Osteocyte (in vitro differentiated cells): Measurements from ENCODE around the gene BCAR3. TPM values are rescaled to one million over a fixed set of nuclear protein-coding genes. Genes with fewer than 3 reads are reported as not detected.

Experiments
- DNase-seq: peaks from one replicate; pipeline ENCODE4 v3.0.0; 2021; ENCODE audit warnings: mixed read lengths; ENCODE audit not compliant: unreplicated experiment; ENCODE audit errors: extremely low spot score
- H3K27ac Mint-ChIP-seq: one replicate; pipeline ENCODE4 v1.8.0; 2021; ENCODE audit warnings: mild to moderate bottlenecking, mixed read lengths; ENCODE audit not compliant: unreplicated experiment
- H3K27me3 Mint-ChIP-seq: one replicate; pipeline ENCODE4 v1.8.0; 2021; ENCODE audit warnings: mixed read lengths; ENCODE audit not compliant: unreplicated experiment
- H3K36me3 Mint-ChIP-seq: one replicate; pipeline ENCODE4 v1.8.0; 2021; ENCODE audit warnings: mixed read lengths; ENCODE audit not compliant: unreplicated experiment
- H3K4me1 Mint-ChIP-seq: one replicate; pipeline ENCODE4 v1.8.0; 2021; ENCODE audit warnings: mixed read lengths; ENCODE audit not compliant: unreplicated experiment
- H3K4me3 Mint-ChIP-seq: one replicate; pipeline ENCODE4 v1.8.0; 2021; ENCODE audit warnings: mild to moderate bottlenecking, moderate library complexity, mixed read lengths; ENCODE audit not compliant: unreplicated experiment
- H3K9me3 Mint-ChIP-seq: one replicate; pipeline ENCODE4 v1.8.0; 2021; ENCODE audit warnings: mixed read lengths; ENCODE audit not compliant: unreplicated experiment
- CTCF ChIP-seq: fragments of 200-600 bp; sonication (generic); IDR thresholded peaks from 2 replicates; pipeline ENCODE4 v1.5.0; 2021; ENCODE audit warnings: antibody characterized with exemption, mild to moderate bottlenecking, moderate library complexity
- total RNA-seq: library from RNA; stranded (reverse); gene quantifications from 2 replicates; pipeline ENCODE4 v1.2.1, GENCODE V29; 2021

The BCAR3 gene
- total RNA-seq, 1 donor from 2014 or later: 8.8 TPM

- Mint-ChIP-seq H3K4me1 (peaks cover 57% of the 10 kb centered on the region), H3K27ac (peak overlapping the region; percentile 47)
Measured at GRCh38 chr1:93581917-93582850, 99.5 kb downstream of the BCAR3 start.

GRCh38 chr1:93579891-93580290 lies 101.7 kb downstream of the BCAR3 start:
- Mint-ChIP-seq H3K4me1 (peaks cover 71% of the 10 kb centered on the region), H3K27ac (peak overlapping the region; percentile 63), H3K9me3 (no peaks in the 10 kb centered on the region), H3K36me3 (peaks cover 13% of the 10 kb centered on the region), H3K4me3 (no peak overlapping the region), H3K27me3 (no peaks in the 10 kb centered on the region)
- TF ChIP-seq CTCF: no peak
- DNase-seq: no peak

More at GRCh38 chr1:93581917-93582850, 99.5 kb downstream of the BCAR3 start:
- Mint-ChIP-seq H3K4me3 (no peak overlapping the region), H3K36me3 (peaks cover 11% of the 10 kb centered on the region), H3K27me3 (no peaks in the 10 kb centered on the region), H3K9me3 (no peaks in the 10 kb centered on the region)
- DNase-seq: no peak
- TF ChIP-seq CTCF: no peak

- peaks cover 12% of the 10 kb centered on the region for H3K36me3 Mint-ChIP-seq
- H3K4me1 Mint-ChIP-seq: peaks cover 71% of the 10 kb centered on the region
- H3K27ac Mint-ChIP-seq: no peak overlapping the region
Measured at GRCh38 chr1:93578911-93579825, 102.5 kb downstream of the BCAR3 start.

GRCh38 chr1:93578433-93578830 lies 103.2 kb downstream of the BCAR3 start:
- no peak overlapping the region for H3K4me3 Mint-ChIP-seq
- no peak for TF ChIP-seq CTCF
- DNase-seq: no peak
- H3K27me3 Mint-ChIP-seq: no peaks in the 10 kb centered on the region
- peaks cover 12% of the 10 kb centered on the region for H3K36me3 Mint-ChIP-seq
- H3K4me1 Mint-ChIP-seq: peaks cover 72% of the 10 kb centered on the region
- no peak overlapping the region for H3K27ac Mint-ChIP-seq
- H3K9me3 Mint-ChIP-seq: no peaks in the 10 kb centered on the region

More at GRCh38 chr1:93578911-93579825, 102.5 kb downstream of the BCAR3 start:
- H3K27me3 Mint-ChIP-seq: no peaks in the 10 kb centered on the region
- H3K9me3 Mint-ChIP-seq: no peaks in the 10 kb centered on the region
- no peak for TF ChIP-seq CTCF
- H3K4me3 Mint-ChIP-seq: no peak overlapping the region
- no peak for DNase-seq
